ENCODE data around the gene OGDHL.

DNA sequence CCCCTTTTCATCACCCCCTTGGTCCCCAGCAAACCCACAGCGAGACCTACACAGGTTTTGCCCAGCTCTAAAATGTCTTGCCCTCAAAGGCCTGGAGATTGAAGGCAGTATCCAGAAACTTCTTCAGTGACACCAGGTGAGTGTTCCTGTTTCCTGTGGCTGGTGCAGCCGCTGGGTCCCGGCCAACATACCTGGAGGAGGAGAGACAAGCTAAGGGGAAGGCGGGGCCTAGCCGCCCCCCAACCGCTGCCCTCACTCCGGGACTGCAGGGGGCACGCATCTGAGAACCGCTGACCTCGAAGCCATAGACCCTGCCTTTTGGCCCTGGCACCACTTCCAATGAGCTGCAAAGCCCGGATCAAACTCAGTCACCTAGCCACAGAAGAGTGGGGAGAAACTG is 27.0 kb downstream of the OGDHL start:
- TF ChIP-seq, protein P1, sequence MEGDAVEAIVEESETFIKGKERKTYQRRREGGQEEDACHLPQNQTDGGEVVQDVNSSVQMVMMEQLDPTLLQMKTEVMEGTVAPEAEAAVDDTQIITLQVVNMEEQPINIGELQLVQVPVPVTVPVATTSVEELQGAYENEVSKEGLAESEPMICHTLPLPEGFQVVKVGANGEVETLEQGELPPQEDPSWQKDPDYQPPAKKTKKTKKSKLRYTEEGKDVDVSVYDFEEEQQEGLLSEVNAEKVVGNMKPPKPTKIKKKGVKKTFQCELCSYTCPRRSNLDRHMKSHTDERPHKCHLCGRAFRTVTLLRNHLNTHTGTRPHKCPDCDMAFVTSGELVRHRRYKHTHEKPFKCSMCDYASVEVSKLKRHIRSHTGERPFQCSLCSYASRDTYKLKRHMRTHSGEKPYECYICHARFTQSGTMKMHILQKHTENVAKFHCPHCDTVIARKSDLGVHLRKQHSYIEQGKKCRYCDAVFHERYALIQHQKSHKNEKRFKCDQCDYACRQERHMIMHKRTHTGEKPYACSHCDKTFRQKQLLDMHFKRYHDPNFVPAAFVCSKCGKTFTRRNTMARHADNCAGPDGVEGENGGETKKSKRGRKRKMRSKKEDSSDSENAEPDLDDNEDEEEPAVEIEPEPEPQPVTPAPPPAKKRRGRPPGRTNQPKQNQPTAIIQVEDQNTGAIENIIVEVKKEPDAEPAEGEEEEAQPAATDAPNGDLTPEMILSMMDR (IDR thresholded peaks at IDR 0.05) = no peak
- TF ChIP-seq POLR2A (IDR thresholded peaks at IDR 0.05) (no peak), POLR2AphosphoS5 (IDR thresholded peaks at IDR 0.05) (no peak)

Measured in gastroesophageal sphincter (tissue), 3 donors.